ENCODE measurements around the gene DNM1.

Gene DNM1

GRCh38 chr9:128206484-128206883, 3.3 kb downstream of the DNM1 start:
- DNase-seq = no peak

- no peak for DNase-seq
Measured at GRCh38 chr9:128206916-128207910, 4.0 kb downstream of the DNM1 start.

DNA sequence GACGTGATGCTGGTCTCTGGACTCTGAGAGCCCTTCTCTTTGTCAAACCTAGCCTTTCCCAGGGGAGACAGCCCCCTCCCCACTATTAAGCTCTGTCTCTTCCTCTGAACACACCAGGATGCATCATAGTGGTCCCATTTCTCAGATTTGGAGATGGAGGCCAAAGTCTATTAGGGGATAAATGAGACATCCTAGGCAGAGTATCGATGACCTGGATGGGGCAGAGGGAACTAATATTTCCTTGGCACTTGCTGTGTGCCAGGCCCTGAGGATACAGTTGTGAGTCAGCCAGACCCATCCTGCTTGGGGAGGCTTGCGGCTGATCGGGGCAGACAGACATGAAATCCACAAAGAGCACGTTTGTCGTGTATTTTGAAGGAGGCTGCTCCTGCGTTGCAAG, 5.2 kb downstream of the DNM1 start:
- DNase-seq = no peak

- DNase-seq = no peak
Measured at GRCh38 chr9:128208946-128209669, 5.9 kb downstream of the DNM1 start.

GRCh38 chr9:128211186-128211980, 8.2 kb downstream of the DNM1 start:
- no peak for DNase-seq

- no peak for DNase-seq
Measured at GRCh38 chr9:128211981-128212281, 8.8 kb downstream of the DNM1 start.

GRCh38 chr9:128213746-128214497, 10.7 kb downstream of the DNM1 start:
- no peak for DNase-seq

GRCh38 chr9:128214571-128215490, 11.7 kb downstream of the DNM1 start:
- DNase-seq = no peak

- no peak for DNase-seq
Measured at GRCh38 chr9:128215491-128216409, 12.6 kb downstream of the DNM1 start.

GRCh38 chr9:128216781-128217553, 13.8 kb downstream of the DNM1 start:
- DNase-seq = no peak

DNA sequence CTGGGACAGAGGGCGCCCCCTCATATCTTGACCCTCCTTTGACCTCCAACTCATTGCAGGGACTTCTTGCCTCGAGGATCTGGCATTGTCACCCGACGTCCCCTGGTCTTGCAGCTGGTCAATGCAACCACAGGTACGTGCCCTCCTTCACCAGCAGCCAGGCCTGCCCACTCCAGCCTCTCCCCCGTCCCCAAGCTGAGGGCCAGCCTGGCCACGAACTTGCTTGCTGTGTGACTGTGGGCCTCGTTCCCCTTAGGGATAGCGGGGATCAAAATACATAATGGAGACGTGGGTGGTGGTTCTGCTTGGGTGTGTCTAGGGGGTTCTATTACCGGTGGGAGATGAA, 15.0 kb downstream of the DNM1 start:
- DNase-seq = no peak

GRCh38 chr9:128218518-128219389, 15.6 kb downstream of the DNM1 start:
- DNase-seq = peak in 2 of 3 experiments; percentile 11 to 80

DNA sequence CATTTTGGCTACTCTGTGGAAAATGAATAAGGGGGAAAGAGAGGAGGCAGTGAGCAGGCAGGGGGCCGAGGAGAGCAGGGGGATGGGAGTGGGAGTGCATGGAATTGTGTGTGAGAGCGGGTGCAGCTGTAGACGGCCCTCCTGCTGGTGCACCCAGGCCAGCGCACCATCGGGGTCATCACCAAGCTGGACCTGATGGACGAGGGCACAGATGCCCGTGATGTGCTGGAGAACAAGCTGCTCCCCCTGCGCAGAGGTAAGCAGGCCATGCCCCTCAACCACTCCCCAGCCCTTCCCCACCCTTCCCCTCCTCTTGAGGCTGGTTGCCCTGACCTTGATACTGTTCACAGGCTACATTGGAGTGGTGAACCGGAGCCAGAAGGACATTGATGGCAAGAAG, 16.7 kb downstream of the DNM1 start:
- DNase-seq = no peak

GRCh38 chr9:128222026-128222425, 18.8 kb downstream of the DNM1 start:
- no peak for DNase-seq

DNA sequence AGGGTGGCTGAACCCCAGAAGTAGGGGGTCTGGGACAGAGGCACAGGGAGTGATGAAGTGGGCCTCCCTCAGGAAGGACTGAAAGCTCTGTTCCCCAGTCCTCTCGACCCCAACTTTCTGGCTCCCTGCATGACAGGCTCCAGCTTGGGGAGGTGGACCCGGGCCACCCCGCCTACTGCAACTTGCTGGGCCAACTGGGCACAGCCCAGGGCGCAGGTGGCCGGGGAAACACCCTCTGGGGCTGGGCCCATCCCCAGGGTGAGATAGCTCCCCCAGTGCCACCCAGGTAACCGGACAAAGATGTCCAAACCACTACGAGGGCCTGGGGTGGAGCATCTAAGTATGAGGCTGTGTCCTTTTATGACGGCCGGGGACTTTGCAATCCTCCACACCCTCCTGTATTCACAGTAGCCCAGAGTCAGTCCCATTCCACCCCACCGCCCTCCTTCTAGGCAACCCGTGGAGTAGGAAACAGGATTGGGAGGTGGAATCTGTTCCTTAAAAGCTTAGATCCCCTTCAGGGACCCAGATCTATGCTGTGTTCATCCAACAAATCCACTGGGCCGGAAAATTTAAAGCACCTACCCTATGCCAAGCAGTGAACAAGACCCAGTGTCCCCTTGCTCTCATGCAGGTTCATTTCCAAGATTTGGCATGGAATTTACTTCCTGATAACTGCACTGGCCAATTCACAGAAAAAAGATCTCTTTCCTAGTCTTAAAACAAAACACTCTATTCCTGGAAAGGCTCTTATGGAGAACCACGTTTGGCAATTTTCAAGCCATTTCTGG, 19.9 kb downstream of the DNM1 start:
- no peak for DNase-seq

DNA sequence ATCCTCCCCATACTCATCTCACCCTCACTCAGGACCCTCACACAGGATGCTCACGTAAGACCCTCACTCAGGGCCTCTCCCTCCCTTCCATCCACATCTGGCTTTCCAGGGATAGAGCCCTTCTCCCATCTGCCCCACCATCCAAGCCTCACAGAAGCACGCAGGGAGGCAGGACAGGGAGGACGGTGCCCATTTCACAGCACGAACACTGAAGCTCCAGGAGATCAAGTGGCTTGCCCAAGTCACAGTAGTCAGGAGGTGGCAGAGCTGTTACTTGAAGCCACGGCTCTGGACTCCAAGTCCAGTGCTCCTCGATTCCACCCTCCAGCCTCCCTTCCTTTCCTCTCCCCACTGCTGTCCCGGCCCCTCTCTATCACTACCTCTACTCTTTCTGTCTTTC, 21.7 kb downstream of the DNM1 start:
- DNase-seq = no peak

- DNase-seq = no peak
Measured at GRCh38 chr9:128225770-128226411, 22.7 kb downstream of the DNM1 start.

All from NCI-H1417 (cell line).